HG03139 (cell line): Measurements from ENCODE around the gene LSM3.

Source experiments
- ATAC-seq: cut with Tn5 transposase; IDR thresholded peaks from one replicate; pipeline ENCODE4 v1.9.1; 2021; ENCODE audit not compliant: unreplicated experiment

Gene LSM3

GRCh38 chr3:14194865-14195264, 16.2 kb downstream of the LSM3 start:
- ATAC-seq: no peak

- no peak for ATAC-seq
Observed at GRCh38 chr3:14199641-14200040, 21.0 kb downstream of the LSM3 start.

- ATAC-seq: no peak
Observed at GRCh38 chr3:14200276-14200675, 21.7 kb downstream of the LSM3 start.

GRCh38 chr3:14200841-14201240, 22.2 kb downstream of the LSM3 start:
- no peak for ATAC-seq

- no peak for ATAC-seq
Observed at GRCh38 chr3:14201940-14202684, 23.5 kb downstream of the LSM3 start.

GRCh38 chr3:14202874-14203520, 24.4 kb downstream of the LSM3 start:
- ATAC-seq: no peak

- no peak for ATAC-seq
Observed at GRCh38 chr3:14203521-14204079, 25.0 kb downstream of the LSM3 start.

GRCh38 chr3:14204515-14205284, 26.1 kb downstream of the LSM3 start:
- no peak for ATAC-seq

- no peak for ATAC-seq
Observed at GRCh38 chr3:14206548-14207177, 28.0 kb downstream of the LSM3 start.

- ATAC-seq: no peak
Observed at GRCh38 chr3:14208168-14208567, 29.6 kb downstream of the LSM3 start.

GRCh38 chr3:14208977-14209394, 30.4 kb downstream of the LSM3 start:
- ATAC-seq: no peak

GRCh38 chr3:14209581-14210289, 31.1 kb downstream of the LSM3 start:
- no peak for ATAC-seq

GRCh38 chr3:14210290-14210688, 31.7 kb downstream of the LSM3 start:
- no peak for ATAC-seq

GRCh38 chr3:14210843-14211594, 32.4 kb downstream of the LSM3 start:
- no peak for ATAC-seq

GRCh38 chr3:14211621-14212020, 33.0 kb downstream of the LSM3 start:
- ATAC-seq: no peak

- ATAC-seq: no peak
Observed at GRCh38 chr3:14212032-14212431, 33.4 kb downstream of the LSM3 start.

- no peak for ATAC-seq
Observed at GRCh38 chr3:14213066-14213774, 34.6 kb downstream of the LSM3 start.

- ATAC-seq: no peak
Observed at GRCh38 chr3:14214764-14215163, 36.1 kb downstream of the LSM3 start.
